OCI-LY7 (cell line): ENCODE results near the gene AK4. TPM values are rescaled to one million over a fixed set of nuclear protein-coding genes. Genes with fewer than 3 reads are reported as not detected.
"Not testable (repeated sequence)": the region's sequence is repeated elsewhere in the genome, so short reads cannot be mapped to it uniquely, and the experiment has no call there.

Source experiments
- BruUV-seq: library from RNA; stranded (reverse); fragments of 400-500 nt; replicated peaks from 2 replicates; lab custom pipeline; 2021; lab: Mats Ljungman, UMichigan
- CTCF ChIA-PET: fragments of 300-600 bp; sonication (Branson Sonifier 250); formaldehyde crosslinking; loops from one replicate; lab custom pipeline; 2022; ENCODE audit warnings: antibody characterized with exemption; ENCODE audit not compliant: unreplicated experiment; lab: Charles Lee
- POLR2A ChIA-PET: fragments of 300-600 bp; sonication (Branson Sonifier 250); formaldehyde crosslinking; loops from one replicate; lab custom pipeline; 2022; ENCODE audit warnings: antibody characterized with exemption; lab: Charles Lee
- DNase-seq: peaks from one replicate; pipeline ENCODE4 v3.0.0-alpha.2; 2015; ENCODE audit warnings: low spot score
- H2AFZ ChIP-seq: fragments of 200-600 bp; sonication (generic), shearing (Covaris generic); 2 replicates; pipeline ENCODE4 v1.6.1; 2014; ENCODE audit warnings: mild to moderate bottlenecking, antibody characterized with exemption, low read length, moderate library complexity
- H3K27ac ChIP-seq: fragments of 200-600 bp; sonication (generic); 2 replicates; pipeline ENCODE4 v1.5.1; 2014; ENCODE audit warnings: mixed run types, low read depth, mild to moderate bottlenecking, moderate library complexity, low read length, inconsistent platforms; ENCODE audit not compliant: poor library complexity, severe bottlenecking
- H3K36me3 ChIP-seq: fragments of 200-600 bp; sonication (generic); 2 replicates; pipeline ENCODE4 v1.6.1; 2014; ENCODE audit warnings: mild to moderate bottlenecking, antibody characterized with exemption, low read length, moderate library complexity, mixed read lengths; ENCODE audit not compliant: insufficient read depth
- H3K4me1 ChIP-seq: fragments of 200-600 bp; sonication (generic); 2 replicates; pipeline ENCODE4 v1.5.1; 2014; ENCODE audit warnings: mild to moderate bottlenecking, low read length; ENCODE audit not compliant: insufficient read depth, poor library complexity, severe bottlenecking
- H3K4me2 ChIP-seq: fragments of 200-600 bp; sonication (generic); 2 replicates; pipeline ENCODE4 v1.6.1; 2014; ENCODE audit warnings: mild to moderate bottlenecking, low read length
- H3K4me3 ChIP-seq: fragments of 200-600 bp; sonication (generic); 2 replicates; pipeline ENCODE4 v1.5.1; 2014; ENCODE audit warnings: mild to moderate bottlenecking, low read depth, low read length; ENCODE audit not compliant: poor library complexity, severe bottlenecking
- H3K79me2 ChIP-seq: fragments of 200-600 bp; sonication (generic); 2 replicates; pipeline ENCODE4 v1.6.1; 2016; ENCODE audit warnings: low read depth, mild to moderate bottlenecking, low read length, moderate library complexity, mixed read lengths; ENCODE audit not compliant: insufficient read depth
- H3K9me2 ChIP-seq: fragments of 200-600 bp; sonication (generic); 2 replicates; pipeline ENCODE4 v1.6.1; 2016; ENCODE audit warnings: mild to moderate bottlenecking, low read length, mixed read lengths; ENCODE audit not compliant: insufficient read depth
- H3K9me3 ChIP-seq: fragments of 200-600 bp; sonication (generic); 2 replicates; pipeline ENCODE4 v1.6.1; 2014; ENCODE audit warnings: mild to moderate bottlenecking, mixed run types, low read length, mixed read lengths
- H4K20me1 ChIP-seq: fragments of 200-600 bp; sonication (generic); 2 replicates; pipeline ENCODE4 v1.6.1; 2014; ENCODE audit warnings: mild to moderate bottlenecking, antibody characterized with exemption, low read length, moderate library complexity, mixed read lengths; ENCODE audit not compliant: insufficient read depth
- EZH2phosphoT487 ChIP-seq: fragments of 200-600 bp; sonication (generic); IDR thresholded peaks from 2 replicates; pipeline ENCODE4 v1.6.1; 2018; ENCODE audit warnings: low read depth, borderline replicate concordance, mild to moderate bottlenecking, mixed run types, antibody characterized with exemption, low read length, moderate library complexity, mixed read lengths
- intact Hi-C: fragments of 100-400 bp; cut with micrococcal nuclease; formaldehyde crosslinking; loops from one replicate; pipeline ENCODE4 v1.10.0; 2022; ENCODE audit not compliant: unreplicated experiment
- total RNA-seq, 2 experiments: library from RNA; depleted of rRNA in 1 of 2; stranded (reverse); fragments of >200 nt in 1 of 2; shearing (Covaris generic) in 1 of 2; gene quantifications; 2 replicates each; pipeline ENCODE4 v1.2.3, GENCODE V29; 2014 to 2022
- TF ChIP-seq, protein P1 (sequence below): fragments of 200-600 bp; sonication (generic); conservative IDR thresholded peaks from 2 replicates; pipeline ENCODE4 v1.5.1; 2014; ENCODE audit warnings: mild to moderate bottlenecking, antibody characterized with exemption, low read length, moderate library complexity, mixed read lengths

The AK4 gene
- total RNA-seq, 2 experiments from 2014 or later = 0.16 to 1.4 TPM

GRCh38 chr1:65153635-65154034 lies 5.6 kb downstream of the AK4 start:
- ChIA-PET CTCF (no interaction called here), POLR2A (interaction anchor here (0.5 kb wide), 1 partner anchor 27 kb away, joined by 3 read pairs; no protein-coding TSS in a partner anchor)
- Histone ChIP-seq H3K9me3 (no peaks in the 10 kb centered on the region), H3K4me1 (no peaks in the 10 kb centered on the region), H3K27ac (no peak overlapping the region), H3K4me3 (no peak overlapping the region), H4K20me1 (no peaks in the 10 kb centered on the region), H3K79me2 (no peaks in the 10 kb centered on the region), H3K36me3 (no peaks in the 10 kb centered on the region), H3K9me2 (no peaks in the 10 kb centered on the region), H2AFZ (no peak overlapping the region), H3K4me2 (no peak overlapping the region)
- no TSS peak for BruUV-seq
- intact Hi-C loops = no loop called here
- TF ChIP-seq EZH2phosphoT487 = no peak
- TF ChIP-seq, protein P1, sequence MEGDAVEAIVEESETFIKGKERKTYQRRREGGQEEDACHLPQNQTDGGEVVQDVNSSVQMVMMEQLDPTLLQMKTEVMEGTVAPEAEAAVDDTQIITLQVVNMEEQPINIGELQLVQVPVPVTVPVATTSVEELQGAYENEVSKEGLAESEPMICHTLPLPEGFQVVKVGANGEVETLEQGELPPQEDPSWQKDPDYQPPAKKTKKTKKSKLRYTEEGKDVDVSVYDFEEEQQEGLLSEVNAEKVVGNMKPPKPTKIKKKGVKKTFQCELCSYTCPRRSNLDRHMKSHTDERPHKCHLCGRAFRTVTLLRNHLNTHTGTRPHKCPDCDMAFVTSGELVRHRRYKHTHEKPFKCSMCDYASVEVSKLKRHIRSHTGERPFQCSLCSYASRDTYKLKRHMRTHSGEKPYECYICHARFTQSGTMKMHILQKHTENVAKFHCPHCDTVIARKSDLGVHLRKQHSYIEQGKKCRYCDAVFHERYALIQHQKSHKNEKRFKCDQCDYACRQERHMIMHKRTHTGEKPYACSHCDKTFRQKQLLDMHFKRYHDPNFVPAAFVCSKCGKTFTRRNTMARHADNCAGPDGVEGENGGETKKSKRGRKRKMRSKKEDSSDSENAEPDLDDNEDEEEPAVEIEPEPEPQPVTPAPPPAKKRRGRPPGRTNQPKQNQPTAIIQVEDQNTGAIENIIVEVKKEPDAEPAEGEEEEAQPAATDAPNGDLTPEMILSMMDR = no peak
- no peak for DNase-seq

DNA sequence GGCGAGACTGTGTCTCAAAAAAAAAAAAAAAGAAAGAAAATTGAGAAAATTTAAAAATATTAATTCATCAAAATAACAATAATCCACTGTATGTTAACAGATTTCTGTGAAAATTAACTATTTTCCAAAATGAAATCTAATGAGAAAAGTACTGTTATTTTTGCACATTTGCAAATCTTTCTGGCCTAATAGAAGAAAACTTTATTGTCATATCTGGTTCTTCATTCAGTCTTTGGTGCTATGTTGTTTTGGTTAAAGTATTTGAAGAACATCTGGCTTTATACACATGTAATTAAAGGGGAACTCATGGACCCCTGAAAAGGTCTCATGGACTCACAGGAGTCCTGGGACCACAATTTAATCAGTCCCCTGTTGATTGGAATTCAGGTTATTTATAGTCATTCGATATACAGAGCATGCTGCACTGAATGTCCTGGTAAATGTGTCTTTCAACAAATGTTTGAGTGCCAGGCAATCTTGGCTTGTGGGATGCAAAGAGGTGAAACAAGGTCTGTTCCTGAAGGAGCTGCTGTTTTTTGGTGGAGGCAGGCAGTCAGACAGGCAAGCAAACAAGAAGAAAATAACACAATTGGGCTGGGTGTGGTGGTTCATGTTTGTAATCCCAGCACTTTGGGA lies 9.0 kb downstream of the AK4 start:
- H3K4me2 ChIP-seq = no peak overlapping the region
- CTCF ChIA-PET = no interaction called here
- no peak for DNase-seq
- POLR2A ChIA-PET = no interaction called here
- no peaks in the 10 kb centered on the region for H3K9me3 ChIP-seq
- no peaks in the 10 kb centered on the region for H3K4me1 ChIP-seq
- no peak for TF ChIP-seq EZH2phosphoT487
- TF ChIP-seq, protein P1 = no peak
- no peaks in the 10 kb centered on the region for H3K79me2 ChIP-seq
- H3K4me3 ChIP-seq = no peak overlapping the region
- BruUV-seq = no TSS peak
- no peaks in the 10 kb centered on the region for H3K9me2 ChIP-seq
- H2AFZ ChIP-seq = no peak overlapping the region
- no peaks in the 10 kb centered on the region for H3K36me3 ChIP-seq
- H4K20me1 ChIP-seq = no peaks in the 10 kb centered on the region
- no peak overlapping the region for H3K27ac ChIP-seq
- intact Hi-C loops = no loop called here

DNA sequence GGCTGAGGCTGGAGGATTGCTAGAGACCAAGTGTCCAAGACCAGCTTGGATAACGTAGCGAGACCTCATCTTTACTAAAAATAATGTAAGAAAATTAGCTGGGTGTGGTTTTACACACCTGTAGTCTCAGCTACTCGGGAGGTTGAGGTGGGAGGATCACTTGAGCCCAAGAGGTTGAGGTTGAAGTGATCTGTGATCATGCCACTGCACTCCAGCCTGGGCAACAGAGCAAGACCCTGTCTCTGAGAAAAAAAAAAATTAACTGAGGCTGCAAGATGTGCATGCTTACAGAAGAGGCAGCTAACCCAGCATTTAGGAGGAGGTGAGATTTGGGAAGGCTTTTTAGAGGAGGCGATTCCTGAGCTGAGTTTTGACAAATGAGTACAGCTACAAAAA lies 9.5 kb downstream of the AK4 start:
- intact Hi-C loops = no loop called here
- no peaks in the 10 kb centered on the region for H4K20me1 ChIP-seq
- H3K36me3 ChIP-seq = no peaks in the 10 kb centered on the region
- BruUV-seq = no TSS peak
- H3K4me1 ChIP-seq = no peaks in the 10 kb centered on the region
- H3K27ac ChIP-seq = no peak overlapping the region
- H3K9me2 ChIP-seq = no peaks in the 10 kb centered on the region
- no peak for TF ChIP-seq EZH2phosphoT487
- TF ChIP-seq, protein P1 = no peak
- CTCF ChIA-PET = no interaction called here
- no peak overlapping the region for H2AFZ ChIP-seq
- H3K4me3 ChIP-seq = no peak overlapping the region
- no peak for DNase-seq
- POLR2A ChIA-PET = no interaction called here
- H3K79me2 ChIP-seq = no peaks in the 10 kb centered on the region
- no peaks in the 10 kb centered on the region for H3K9me3 ChIP-seq
- H3K4me2 ChIP-seq = no peak overlapping the region

DNA sequence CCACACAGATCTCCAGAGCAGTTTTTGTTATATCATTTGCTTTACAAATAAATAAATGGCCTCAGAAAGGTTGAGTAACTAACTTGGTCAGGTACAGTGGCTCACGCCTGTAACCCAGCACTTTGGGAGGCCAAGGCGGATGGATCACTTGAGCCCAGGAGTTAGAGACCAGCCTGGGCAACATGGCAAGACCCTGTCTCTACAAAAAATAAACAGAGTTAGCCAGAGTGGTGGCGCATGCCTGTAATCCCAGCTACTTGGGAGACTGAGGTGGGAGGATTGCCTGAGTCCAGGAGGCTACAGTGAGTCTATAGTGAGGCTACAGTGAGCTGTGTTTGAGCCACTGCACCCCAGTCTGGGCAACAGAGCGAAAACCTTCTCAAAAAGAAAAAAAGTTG lies 11.3 kb downstream of the AK4 start:
- H3K4me1 ChIP-seq, POLR2A ChIA-PET, intact Hi-C loops, H3K4me3 ChIP-seq, H2AFZ ChIP-seq, H3K27ac ChIP-seq, H3K4me2 ChIP-seq, DNase-seq, H3K9me3 ChIP-seq, H3K9me2 ChIP-seq, BruUV-seq, H4K20me1 ChIP-seq, H3K36me3 ChIP-seq, H3K79me2 ChIP-seq: not testable (repeated sequence)
- CTCF ChIA-PET = interaction anchor here (0.5 kb wide), 1 partner anchor 282 kb away, joined by 3 read pairs; no protein-coding TSS in a partner anchor
